Measurements from ENCODE around the gene TMEM127.
A peak's percentile ranks its signal among the peaks of the same experiment; 100 is the strongest.
"Not testable (repeated sequence)": the region's sequence is repeated elsewhere in the genome, so short reads cannot be mapped to it uniquely, and the experiment has no call there.

The TMEM127 gene

DNA sequence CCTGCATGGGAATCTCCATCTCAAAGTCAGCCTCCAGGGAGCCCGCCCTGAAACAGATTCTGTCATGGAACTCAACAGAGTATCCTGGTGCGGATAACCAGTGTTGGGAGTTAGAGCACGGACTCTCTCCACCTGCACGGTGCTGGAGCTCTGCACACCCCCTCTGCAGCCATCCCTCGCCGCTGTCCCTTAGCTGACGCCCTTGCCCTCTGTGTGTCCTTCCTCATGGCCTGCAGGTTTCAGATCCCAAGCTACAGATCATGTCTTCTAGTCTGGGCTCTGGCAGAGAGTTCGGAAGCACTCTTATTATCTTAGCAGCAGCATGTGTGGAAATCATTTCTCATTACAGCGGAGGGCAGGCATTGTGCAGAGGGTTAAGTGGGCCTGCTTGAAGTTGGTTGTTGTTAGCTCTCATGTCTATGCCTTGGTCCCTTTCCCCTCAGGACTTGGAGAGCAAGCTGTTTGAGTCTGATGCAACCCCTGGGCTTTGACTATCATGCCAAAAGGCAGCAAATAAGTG, 26.0 kb downstream of the TMEM127 start:
- no peak for DNase-seq

DNA sequence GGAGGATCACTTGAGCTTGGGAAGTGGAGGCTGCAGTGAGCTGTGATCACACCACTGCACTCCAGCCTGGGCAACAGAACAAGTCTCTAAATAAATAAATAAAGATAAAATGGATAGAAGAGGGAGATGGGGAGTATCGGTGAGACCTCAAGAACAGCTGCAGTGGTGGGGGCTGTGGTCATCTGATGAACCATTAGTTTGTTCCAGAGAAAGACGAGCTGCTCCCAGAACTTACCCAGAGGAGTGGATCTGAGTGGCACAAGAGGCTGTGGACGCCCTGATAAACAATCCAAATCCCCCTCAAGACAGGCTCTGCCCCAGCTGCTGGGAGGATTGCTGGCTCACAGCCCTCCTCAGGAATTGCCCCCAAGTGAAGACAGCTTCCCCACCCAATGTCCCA, 26.7 kb downstream of the TMEM127 start:
- no peak for DNase-seq

DNA sequence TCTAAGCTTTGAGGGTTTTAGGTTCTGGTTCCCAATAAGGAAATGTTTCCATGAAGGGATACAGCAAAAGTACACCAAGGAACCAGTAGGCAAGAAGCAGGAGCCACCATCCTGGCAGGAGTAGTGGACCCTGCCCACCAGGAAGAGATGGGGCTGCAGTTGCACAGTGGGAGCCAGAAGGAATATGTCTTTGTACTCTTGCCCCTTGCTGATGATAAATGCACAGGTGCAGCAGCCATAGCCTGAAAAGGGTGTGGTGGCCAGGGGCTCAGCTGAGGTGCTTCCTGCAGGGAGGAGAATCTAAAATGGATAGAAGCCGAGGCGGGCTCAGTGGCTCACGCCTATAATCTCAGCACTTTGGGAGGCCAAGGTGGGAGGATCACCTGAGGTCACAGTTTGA, 27.5 kb downstream of the TMEM127 start:
- DNase-seq, result no peak

DNA sequence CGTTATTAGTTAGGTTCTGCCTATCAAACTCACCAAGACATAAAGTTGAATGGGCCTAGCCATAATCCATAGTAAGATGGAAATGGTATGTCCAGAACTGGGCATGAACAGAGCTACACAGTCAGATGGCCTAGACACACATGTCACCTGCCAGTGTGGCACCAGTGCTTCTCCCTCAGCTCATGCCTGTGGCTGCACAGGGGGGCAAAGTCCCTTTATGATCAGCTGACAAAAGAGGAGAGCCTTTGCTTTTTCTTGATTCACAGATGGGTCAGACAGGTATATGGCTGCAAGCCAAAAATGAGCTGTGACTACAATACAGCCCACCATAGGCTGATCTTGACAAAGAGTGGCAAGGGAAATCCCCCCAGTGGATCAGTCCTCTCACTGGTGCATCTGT, 28.9 kb downstream of the TMEM127 start:
- no peak for DNase-seq

DNA sequence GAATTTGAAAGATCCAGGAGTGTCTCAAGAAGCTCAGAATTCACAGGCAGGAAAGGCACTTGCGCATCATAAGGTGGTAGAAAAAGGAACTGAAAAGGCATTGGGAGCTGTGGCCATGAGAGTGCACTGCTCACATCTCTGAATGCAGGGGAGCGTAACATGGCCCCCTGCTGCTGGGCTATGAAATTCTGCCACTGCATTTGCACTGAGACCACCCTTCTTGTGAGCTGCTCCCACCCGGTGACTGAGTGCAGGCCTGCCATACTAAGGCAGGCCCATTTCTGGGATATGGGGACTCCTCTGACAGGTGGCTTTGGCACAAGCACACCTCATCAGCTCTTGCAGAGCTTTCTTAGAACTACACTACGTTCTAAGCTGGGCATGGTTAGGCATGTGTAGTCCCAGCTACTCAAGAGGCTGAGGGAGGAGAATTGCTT, 31.9 kb downstream of the TMEM127 start:
- DNase-seq, result no peak

DNA sequence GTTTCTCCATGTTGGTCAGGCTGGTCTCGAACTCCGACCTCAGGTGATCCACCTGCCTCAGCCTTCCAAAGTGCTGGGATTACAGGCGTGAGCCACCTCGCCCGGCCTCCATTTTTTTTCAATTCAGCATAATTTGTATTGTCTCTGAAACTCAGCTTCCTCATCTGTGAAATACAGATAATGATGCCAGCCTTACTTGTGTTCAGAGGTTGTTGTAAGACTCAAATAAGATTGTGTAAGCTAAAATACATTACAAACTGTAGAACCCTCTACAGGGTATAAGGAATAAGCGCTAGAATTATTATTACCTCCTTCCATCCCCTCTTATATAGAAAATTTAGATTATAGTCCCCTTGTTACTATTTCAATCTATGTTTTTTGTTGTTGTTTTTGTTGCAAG, 32.4 kb downstream of the TMEM127 start:
- no peak for DNase-seq

DNA sequence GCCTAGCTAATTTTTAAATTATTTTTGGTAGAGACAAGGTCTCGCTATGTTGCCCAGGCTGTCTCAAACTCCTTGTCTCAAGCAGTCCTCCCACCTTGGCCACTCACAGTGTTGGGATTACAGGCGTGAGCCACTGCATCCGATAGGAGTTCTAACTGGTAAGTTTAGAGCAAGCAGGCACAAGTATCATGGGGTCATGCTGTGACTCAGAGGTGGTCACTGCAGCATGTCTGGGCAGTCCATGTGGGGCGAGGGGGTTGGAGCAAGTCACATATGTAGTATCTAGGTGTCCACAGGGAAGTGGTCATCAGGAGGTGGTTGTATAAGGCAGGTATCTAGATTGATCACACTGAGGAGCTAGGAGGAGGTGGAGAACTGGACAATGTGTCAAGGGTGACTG, 34.5 kb downstream of the TMEM127 start:
- no peak for DNase-seq

DNA sequence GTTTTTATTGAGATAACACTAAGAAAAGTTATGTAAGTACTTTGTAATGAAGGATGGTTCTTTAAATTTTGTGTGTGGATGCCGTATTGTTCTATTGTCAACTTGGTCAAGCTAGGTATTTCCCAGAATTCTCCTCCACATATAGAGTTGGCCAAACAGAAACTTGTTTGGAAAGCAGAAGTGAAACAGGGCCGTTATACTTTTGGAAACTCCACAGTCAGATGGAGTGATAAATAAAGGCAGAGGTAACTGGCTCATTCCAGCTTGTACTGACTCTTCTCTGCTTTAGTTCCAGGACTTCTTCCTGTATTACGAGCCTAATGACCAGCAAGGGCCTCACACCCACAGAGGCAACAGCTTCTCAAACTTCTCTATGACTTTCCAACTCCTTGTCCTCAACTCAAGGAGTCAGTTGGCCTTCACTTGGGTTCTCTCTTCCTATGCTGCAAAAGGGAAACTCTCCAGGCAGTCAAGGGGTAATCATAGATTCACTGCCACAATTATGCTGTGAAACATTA, 40.7 kb downstream of the TMEM127 start:
- no peak for DNase-seq

GRCh38 chr2:96221106-96221505, 44.7 kb downstream of the TMEM127 start:
- DNase-seq, result not testable (repeated sequence)

- not testable (repeated sequence) for DNase-seq
Measured at GRCh38 chr2:96219959-96220358, 45.8 kb downstream of the TMEM127 start.

DNA sequence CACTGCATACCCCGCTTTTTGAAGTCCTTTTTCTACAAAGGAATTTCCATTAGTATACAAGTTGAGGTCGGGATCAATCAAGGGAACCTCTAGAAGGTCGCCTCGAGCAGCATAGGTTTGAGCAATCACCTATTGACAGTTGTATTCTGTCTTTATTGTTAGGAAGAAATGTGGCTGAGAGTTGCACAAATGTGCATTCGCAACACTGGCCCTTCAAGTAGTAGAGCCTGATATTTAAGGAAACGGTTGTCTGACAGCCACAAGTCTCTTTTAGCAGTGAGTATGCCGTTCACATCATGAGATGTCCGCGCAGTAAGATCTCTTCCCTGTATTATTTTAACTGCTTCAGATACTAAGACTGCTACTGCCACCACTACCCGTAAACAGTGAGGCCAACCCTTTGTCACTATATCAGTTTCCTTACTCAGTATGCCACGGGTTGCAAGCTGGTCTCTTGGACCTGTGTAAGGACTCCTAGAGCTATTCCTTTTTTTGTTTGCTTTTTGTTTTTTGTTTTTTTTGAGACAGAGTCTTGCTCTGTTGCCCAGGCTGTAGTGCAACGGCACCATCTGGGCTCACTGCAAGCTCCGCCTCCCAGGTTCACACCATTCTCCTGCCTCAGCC, 47.2 kb downstream of the TMEM127 start:
- no peak for DNase-seq

GRCh38 chr2:96214554-96214953, 51.2 kb downstream of the TMEM127 start:
- no peak for DNase-seq

DNA sequence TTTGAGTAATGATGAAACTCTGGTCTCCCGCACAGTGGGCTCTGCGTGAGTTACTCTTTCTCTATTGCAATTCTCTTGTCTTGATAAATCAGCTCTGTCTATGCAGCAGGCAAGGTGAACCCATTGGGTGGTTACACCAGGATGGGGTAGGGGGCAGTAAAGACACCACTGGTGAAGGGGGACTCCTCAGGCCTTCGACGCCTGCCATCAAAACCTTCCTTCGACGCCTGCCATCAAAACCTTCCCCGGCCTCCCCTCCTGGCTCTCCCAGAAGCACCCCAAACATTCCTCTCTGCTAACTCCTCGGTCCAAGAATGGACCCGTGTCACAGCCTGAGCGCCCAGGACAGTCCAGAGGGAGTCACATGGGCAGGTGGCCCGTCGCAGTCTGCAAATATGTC, 52.4 kb downstream of the TMEM127 start:
- DNase-seq, result no peak

DNA sequence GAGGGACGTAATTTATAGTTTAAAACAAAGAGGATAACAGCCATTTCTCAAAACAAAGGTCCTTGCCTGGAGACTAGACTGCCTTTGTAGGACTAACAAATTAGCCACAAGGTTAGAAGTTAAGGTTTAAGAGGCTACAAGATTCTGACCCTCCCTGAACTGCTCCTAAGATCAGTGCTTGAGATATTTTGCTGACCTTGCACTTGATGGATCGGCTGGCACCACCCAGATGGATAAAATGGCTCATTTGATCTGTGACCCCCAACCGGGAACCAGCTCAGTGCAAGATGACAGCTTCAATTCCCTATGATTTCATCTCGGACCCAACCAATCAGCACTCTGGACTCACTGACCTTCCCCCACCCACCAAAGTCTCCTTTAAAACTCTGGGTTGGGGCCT, 53.5 kb downstream of the TMEM127 start:
- no peak for DNase-seq

- DNase-seq, result no peak
Measured at GRCh38 chr2:96209729-96210085, 56.1 kb downstream of the TMEM127 start.

DNA sequence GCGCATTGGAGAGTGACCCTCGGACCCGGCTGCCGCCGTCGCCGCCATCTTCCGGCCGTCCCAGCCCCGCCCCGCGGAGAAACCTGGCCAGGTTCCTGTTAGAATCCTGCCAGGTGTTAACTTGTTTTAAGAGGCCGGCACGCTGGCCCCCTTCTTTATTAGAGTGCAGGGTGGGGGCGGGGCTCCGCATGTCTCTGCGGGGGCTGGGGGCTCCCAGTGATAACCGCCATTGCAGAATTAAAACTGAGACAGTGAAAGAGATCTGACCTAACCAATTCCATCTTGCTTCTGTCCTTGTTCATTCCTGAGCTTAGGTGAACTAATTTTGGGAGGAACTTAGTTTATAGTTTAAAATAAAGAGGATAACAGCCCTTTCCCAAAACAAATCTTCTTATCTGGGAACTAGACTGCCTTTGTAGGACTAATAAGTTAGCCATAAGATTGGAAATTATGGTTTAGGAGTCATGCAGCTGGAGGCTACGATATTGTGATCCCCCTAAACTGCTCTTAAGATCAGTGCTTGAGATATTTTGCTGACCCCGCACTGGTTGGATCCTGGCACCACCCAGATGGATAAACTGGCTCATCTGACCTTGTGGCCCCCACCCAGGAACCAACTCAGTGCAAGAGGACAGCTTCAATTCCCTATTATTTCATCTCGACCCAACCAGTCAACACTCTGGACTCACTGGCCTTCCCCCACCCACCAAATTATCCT, 56.6 kb downstream of the TMEM127 start:
- no peak for DNase-seq

DNA sequence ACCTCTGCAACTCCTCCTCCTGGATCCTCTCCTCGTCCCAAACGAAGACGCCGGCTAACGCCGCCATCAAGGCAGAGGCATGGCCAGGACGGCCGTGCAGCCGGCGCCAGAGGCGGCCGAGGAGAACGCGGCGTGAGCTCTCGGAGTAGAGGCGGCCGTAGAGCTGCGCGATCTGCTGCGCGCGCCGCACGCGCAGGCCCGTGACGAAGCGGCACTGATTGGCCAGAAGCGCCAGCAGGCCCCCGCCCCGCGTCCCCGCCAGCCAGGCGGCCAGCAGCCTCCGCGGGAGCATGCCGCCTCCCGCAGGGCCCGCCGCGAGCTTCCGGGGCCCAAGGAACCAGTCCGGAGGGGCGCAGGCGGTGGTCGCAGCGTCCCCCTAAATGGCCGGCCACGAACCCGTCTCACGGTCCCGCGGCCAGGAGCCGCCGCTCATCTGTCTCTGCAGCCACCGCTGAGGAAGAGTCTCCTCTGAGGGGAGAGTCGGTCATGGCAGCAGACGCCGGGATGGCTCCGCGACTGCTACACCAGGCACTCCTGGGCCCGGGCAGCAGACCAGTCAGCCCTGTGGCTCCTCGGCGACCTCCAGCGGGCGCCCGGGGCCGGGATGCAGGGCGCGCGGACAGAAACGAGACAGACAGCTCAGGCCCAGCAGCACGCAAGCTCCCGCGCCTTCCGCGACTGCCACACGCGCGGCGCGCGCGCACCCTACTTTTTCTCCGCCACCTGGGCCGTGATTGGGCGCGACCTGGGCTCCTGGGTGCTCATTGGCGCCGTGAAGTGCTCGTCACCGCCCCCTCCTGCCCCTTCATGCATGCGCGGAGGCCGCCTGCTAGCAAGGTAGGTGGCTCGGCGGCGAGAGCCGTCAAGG, 57.4 kb downstream of the TMEM127 start, which contains the start of gene STARD7:
TSS of gene STARD7 (minus strand) at position 685 of the 868 bp plus-strand sequence. CDS start at position 292, 393 bp downstream.
- peak; percentile 99 for DNase-seq

DNA sequence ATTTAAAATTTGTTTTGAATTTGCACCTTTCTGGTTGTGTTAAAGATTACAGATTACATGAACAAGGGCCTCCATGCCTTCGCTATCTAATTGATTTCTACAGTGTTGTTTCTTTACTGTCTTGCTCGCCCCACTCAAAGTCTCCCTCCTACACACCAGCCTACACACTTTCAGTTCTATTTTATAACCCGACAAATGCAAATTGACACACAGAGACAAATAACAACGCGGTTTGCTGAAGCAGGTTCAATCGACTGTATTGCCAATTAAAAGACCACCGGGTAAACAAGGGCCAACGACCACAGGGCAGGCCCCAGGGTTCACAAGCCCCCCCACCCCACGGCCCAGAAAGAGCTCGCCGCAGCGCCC, 58.0 kb downstream of the TMEM127 start:
- DNase-seq, result no peak

DNA sequence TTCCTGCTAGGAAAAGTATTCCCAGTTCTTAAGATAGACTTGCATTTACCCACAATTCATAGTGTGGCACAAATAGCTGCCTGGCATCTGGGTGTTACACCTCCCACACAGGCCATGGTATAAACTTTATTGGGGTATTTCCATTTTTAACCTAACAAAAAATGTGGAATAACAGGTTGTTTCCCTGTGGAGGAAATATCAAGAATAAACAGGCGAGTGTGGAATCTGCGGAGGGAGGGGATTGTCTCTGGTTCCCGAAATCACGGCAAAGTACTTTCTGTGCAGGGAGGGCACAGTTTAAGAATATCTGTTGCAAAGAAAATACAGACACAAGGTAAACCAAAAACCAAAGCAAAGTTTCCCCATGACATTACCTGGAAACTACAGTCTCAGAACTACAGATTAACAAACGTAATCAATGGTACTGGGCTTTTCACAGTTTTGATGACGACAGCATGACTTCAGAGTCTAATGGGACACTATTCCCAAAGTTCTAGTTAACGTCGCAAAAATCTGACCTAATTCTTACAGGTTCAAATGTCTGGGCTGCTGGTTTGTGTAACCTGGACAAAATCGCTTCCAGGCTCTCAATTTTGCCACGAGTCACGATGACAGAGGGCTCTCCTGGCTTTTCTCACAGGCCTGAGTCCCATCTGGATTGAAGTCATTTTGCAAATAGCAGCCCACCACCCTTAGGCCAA, 58.6 kb downstream of the TMEM127 start:
- DNase-seq, result no peak

GRCh38 chr2:96205888-96206287, 59.9 kb downstream of the TMEM127 start:
- DNase-seq, result no peak

- DNase-seq, result no peak
Measured at GRCh38 chr2:96204836-96205624, 60.8 kb downstream of the TMEM127 start.

Measured in activated CD4-positive, CD25-positive, alpha-beta regulatory T cell treated with anti-CD3 and anti-CD28 coated beads, Interleukin-2, amount 50 U/mL, for 72 hours (primary cell).